ENCODE data around the gene GNAI1.

Gene GNAI1

DNA sequence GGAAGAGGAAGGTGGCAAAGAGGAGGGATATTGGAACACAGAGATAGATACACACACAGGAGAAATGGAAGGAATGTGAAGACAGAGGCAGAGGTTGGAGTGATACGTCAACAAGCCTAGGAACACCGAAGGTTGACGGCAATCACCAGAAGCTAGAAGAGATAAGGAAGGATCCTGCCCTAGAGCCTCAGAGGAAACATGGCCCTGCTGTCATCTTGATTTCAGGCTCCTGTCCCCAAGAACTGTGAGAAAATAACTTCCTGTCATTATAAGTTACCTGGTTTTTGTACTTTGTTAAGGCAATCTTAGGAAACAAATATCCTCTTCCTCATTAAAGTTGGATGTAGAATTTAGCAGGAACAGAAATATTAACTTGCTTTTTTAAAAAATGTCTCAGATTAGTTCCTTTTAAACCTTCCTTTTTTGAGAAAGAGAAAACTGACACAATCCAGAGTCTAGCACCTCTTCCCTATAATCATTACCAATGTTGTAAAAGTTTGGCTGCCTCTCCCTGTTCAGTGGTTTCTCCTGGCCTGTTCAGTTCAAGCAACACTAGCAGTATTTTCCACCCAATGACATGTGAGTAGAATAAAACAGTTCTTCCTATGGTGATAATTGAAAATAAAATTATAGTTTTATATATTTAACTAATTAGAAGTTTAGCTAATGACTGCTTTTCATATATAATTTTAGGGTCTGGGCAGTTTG lies 28.8 kb upstream of the GNAI1 start:
- Histone ChIP-seq H3K27ac (ENCODE audit: low read length) (peak overlapping the region; percentile 68), H3K4me1 (ENCODE audit: insufficient read depth, low read length) (peaks cover 35% of the 10 kb centered on the region), H3K9me3 (ENCODE audit: insufficient read depth, low read length, severe bottlenecking) (no peaks in the 10 kb centered on the region), H2AFZ (ENCODE audit: low read depth, low read length) (peak overlapping the region; percentile 51; the same call in 1 of the 2 replicates), H3K4me2 (ENCODE audit: insufficient read depth, low read length) (no peak overlapping the region), H3K36me3 (ENCODE audit: insufficient read depth, low read length) (no peaks in the 10 kb centered on the region), H3K4me3 (ENCODE audit: low read depth in 1 of 2, low read length in 2 of 2) (no peak overlapping the region), H3K9ac (ENCODE audit: low read depth, low read length) (no peak overlapping the region), H3K27me3 (ENCODE audit: insufficient read depth, low read length, poor library complexity) (no peaks in the 10 kb centered on the region), H3K79me2 (ENCODE audit: insufficient read depth, low read length) (no peaks in the 10 kb centered on the region), H4K20me1 (ENCODE audit: insufficient read depth, low read length) (no peaks in the 10 kb centered on the region)
- ATAC-seq (ENCODE audit: insufficient read depth, low read depth) (no peak), DNase-seq (no peak)
- TF ChIP-seq CTCF (IDR thresholded peaks at IDR 0.05; ENCODE audit: borderline replicate concordance, extremely low read depth, low read length, poor library complexity, severe bottlenecking) (no peak), EZH2 (IDR thresholded peaks at IDR 0.05; ENCODE audit: borderline replicate concordance, low read depth, low read length, severe bottlenecking) (no peak)

DNA sequence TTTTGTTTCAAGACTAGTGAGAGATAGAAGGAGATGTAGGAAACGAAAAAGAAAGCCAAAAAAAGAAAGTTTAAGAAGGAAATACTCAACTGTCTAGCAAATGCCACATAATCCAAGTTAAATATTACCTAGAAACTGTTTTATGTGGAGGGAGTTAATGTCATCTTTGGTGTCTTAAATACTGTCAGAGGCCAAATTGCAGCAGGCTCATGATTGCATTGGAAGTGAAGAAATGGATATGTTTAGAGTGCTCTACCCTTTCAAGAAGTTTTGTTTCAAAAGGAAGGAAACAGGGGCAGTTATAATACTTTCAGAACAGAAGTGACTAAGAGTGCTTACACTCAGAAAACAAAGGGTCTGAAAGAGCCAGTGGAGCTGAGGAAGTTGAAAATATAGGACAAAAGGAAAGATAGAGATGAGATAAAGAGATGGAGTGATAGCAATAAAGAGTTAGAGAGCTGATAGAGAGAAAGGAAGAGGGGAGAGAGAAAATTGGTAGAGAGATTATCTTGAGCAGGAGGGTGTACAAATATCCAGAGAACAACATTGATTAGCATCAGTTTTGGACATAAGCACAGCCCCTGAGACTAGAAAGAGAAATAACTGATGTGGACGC lies 28.0 kb upstream of the GNAI1 start:
- H3K36me3 ChIP-seq (ENCODE audit: insufficient read depth, low read length), result no peaks in the 10 kb centered on the region
- H3K27me3 ChIP-seq (ENCODE audit: insufficient read depth, low read length, poor library complexity), result no peaks in the 10 kb centered on the region
- no peaks in the 10 kb centered on the region for H4K20me1 ChIP-seq (ENCODE audit: insufficient read depth, low read length)
- ATAC-seq (ENCODE audit: insufficient read depth, low read depth) (peak; percentile 41; the same call in 2 of the 3 replicates), DNase-seq (no peak)
- peak overlapping the region; percentile 26 for H3K9ac ChIP-seq (ENCODE audit: low read depth, low read length)
- H3K4me3 ChIP-seq (ENCODE audit: low read depth in 1 of 2, low read length in 2 of 2), result 0 out of 4 replicates have a peak overlapping the region, but pooled peaks of 1 of the 2 experiments have one; percentile 15
- peak overlapping the region; percentile 80 for H3K27ac ChIP-seq (ENCODE audit: low read length)
- peak overlapping the region; percentile 22; the same call in 1 of the 2 replicates for H2AFZ ChIP-seq (ENCODE audit: low read depth, low read length)
- H3K9me3 ChIP-seq (ENCODE audit: insufficient read depth, low read length, severe bottlenecking), result no peaks in the 10 kb centered on the region
- peak overlapping the region; percentile 34 for H3K4me2 ChIP-seq (ENCODE audit: insufficient read depth, low read length)
- peaks cover 35% of the 10 kb centered on the region for H3K4me1 ChIP-seq (ENCODE audit: insufficient read depth, low read length)
- TF ChIP-seq CTCF (IDR thresholded peaks at IDR 0.05; ENCODE audit: borderline replicate concordance, extremely low read depth, low read length, poor library complexity, severe bottlenecking) (no peak), EZH2 (IDR thresholded peaks at IDR 0.05; ENCODE audit: borderline replicate concordance, low read depth, low read length, severe bottlenecking) (no peak)
- H3K79me2 ChIP-seq (ENCODE audit: insufficient read depth, low read length), result no peaks in the 10 kb centered on the region

DNA sequence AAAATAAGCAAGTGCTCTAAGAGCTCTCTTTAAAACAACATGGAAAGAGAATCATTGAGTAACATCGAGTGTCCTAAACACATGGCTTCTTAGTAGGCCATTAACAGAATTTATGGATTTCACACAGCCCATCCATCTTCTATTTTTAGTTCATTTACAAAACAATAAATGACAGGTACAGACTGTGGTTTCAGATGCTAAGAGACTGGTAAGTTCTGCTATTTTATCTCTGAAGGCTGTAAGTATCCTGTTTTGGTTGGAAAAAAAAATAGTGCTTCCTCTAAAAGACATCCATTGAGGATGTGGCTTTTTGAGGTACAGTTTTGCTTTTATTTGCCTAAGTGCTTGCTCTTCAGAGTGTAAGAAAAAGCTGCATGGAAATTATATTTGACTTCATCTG lies 27.4 kb upstream of the GNAI1 start:
- peak overlapping the region; percentile 26; the same call in 1 of the 2 replicates for H3K9ac ChIP-seq (ENCODE audit: low read depth, low read length)
- no peaks in the 10 kb centered on the region for H4K20me1 ChIP-seq (ENCODE audit: insufficient read depth, low read length)
- no peak for TF ChIP-seq CTCF (IDR thresholded peaks at IDR 0.05; ENCODE audit: borderline replicate concordance, extremely low read depth, low read length, poor library complexity, severe bottlenecking)
- no peak for TF ChIP-seq EZH2 (IDR thresholded peaks at IDR 0.05; ENCODE audit: borderline replicate concordance, low read depth, low read length, severe bottlenecking)
- H3K27me3 ChIP-seq (ENCODE audit: insufficient read depth, low read length, poor library complexity), result no peaks in the 10 kb centered on the region
- peak overlapping the region; percentile 34 for H3K4me2 ChIP-seq (ENCODE audit: insufficient read depth, low read length)
- no peak for DNase-seq
- peaks cover 35% of the 10 kb centered on the region for H3K4me1 ChIP-seq (ENCODE audit: insufficient read depth, low read length)
- H3K4me3 ChIP-seq (ENCODE audit: low read depth in 1 of 2, low read length in 2 of 2), result no peak overlapping the region
- peak overlapping the region; percentile 80 for H3K27ac ChIP-seq (ENCODE audit: low read length)
- H3K79me2 ChIP-seq (ENCODE audit: insufficient read depth, low read length), result no peaks in the 10 kb centered on the region
- H3K9me3 ChIP-seq (ENCODE audit: insufficient read depth, low read length, severe bottlenecking), result no peaks in the 10 kb centered on the region
- peak; percentile 88 for ATAC-seq (ENCODE audit: insufficient read depth, low read depth)
- H3K36me3 ChIP-seq (ENCODE audit: insufficient read depth, low read length), result no peaks in the 10 kb centered on the region
- no peak overlapping the region for H2AFZ ChIP-seq (ENCODE audit: low read depth, low read length)
